ENCODE data around the gene C1GALT1. TPM values are rescaled to one million over a fixed set of nuclear protein-coding genes. Genes with fewer than 3 reads are reported as not detected.

The C1GALT1 gene
- polyA plus RNA-seq, 3 donors = 12.5 to 47.7 (median 45.1) TPM

- intact Hi-C loops (cut with micrococcal nuclease) = no loop called here
- H3K4me1 Mint-ChIP-seq = peaks cover 13% of the 10 kb centered on the region
- H3K36me3 Mint-ChIP-seq = peaks cover 25 to 44% of the 10 kb centered on the region in 2 donors
- no peak overlapping the region for H3K27ac ChIP-seq (ENCODE audit: low read depth in 1 of 2, low read length in 2 of 2)
- H3K36me3 ChIP-seq (replicated peaks in 1 of 2; ENCODE audit: control insufficient read depth in 1 of 2, insufficient read depth in 2 of 2, low read length in 2 of 2) = peaks cover 4 to 33% of the 10 kb centered on the region in 2 donors
- no peak overlapping the region for H3K4me3 ChIP-seq (replicated peaks in 1 of 3; ENCODE audit: low read depth in 2 of 3, low read length in 3 of 3)
- peaks cover 3 to 9% of the 10 kb centered on the region in 2 donors for H3K9me3 ChIP-seq (replicated peaks in 1 of 2; ENCODE audit: control insufficient read depth in 1 of 2, insufficient read depth in 1 of 2, low read length in 2 of 2)
- no peaks in the 10 kb centered on the region for H3K27me3 Mint-ChIP-seq (ENCODE audit: low read depth in 3 of 3)
- peaks cover 0 to 10% of the 10 kb centered on the region in 2 donors for H3K4me1 ChIP-seq (ENCODE audit: control insufficient read depth in 1 of 2, insufficient read depth in 2 of 2, low read length in 2 of 2)
- peaks cover 4% of the 10 kb centered on the region for H4K20me1 ChIP-seq (ENCODE audit: insufficient read depth, low read length)
- H2AFZ ChIP-seq (ENCODE audit: insufficient read depth, low read depth, low read length, poor library complexity, severe bottlenecking) = no peak overlapping the region
- peaks cover 3 to 16% (median 6%) of the 10 kb centered on the region in 7 donors for H3K9me3 Mint-ChIP-seq
- WGBS (ENCODE audit: insufficient coverage) = 100% methylated on average over 1 of the region's 2 CpGs
- peak overlapping the region in 1 of 7 donors; percentile 22 for H3K27ac Mint-ChIP-seq
- peaks cover 33% of the 10 kb centered on the region for H3K79me2 ChIP-seq (ENCODE audit: insufficient read depth, low read length)
- no peaks in the 10 kb centered on the region for H3K27me3 ChIP-seq (ENCODE audit: control insufficient read depth in 2 of 2, insufficient read depth in 2 of 2, low read length in 2 of 2)
- no peak for TF ChIP-seq CTCF (IDR thresholded peaks at IDR 0.05)
- H3K4me3 Mint-ChIP-seq = no peak overlapping the region
- H3K4me2 ChIP-seq (replicated peaks; ENCODE audit: extremely low read depth, low read length, poor library complexity, severe bottlenecking) = no peak overlapping the region
- no peak for DNase-seq
- H3K9ac ChIP-seq (ENCODE audit: insufficient read depth, low read length, poor library complexity, severe bottlenecking) = no peak overlapping the region
Measured at GRCh38 chr7:7223250-7223649, 40.9 kb downstream of the C1GALT1 start.

- Mint-ChIP-seq H3K36me3 (peaks cover 23 to 38% of the 10 kb centered on the region in 2 donors), H3K4me3 (no peak overlapping the region), H3K4me1 (no peaks in the 10 kb centered on the region), H3K27me3 (ENCODE audit: low read depth in 3 of 3) (no peaks in the 10 kb centered on the region), H3K27ac (no peak overlapping the region), H3K9me3 (peaks cover 10 to 22% (median 14%) of the 10 kb centered on the region in 7 donors)
- H3K36me3 ChIP-seq (replicated peaks in 1 of 2; ENCODE audit: control insufficient read depth in 1 of 2, insufficient read depth in 2 of 2, low read length in 2 of 2) = peaks cover 0 to 33% of the 10 kb centered on the region in 2 donors
- peaks cover 34% of the 10 kb centered on the region for H3K79me2 ChIP-seq (ENCODE audit: insufficient read depth, low read length)
- H3K9me3 ChIP-seq (replicated peaks in 1 of 2; ENCODE audit: control insufficient read depth in 1 of 2, insufficient read depth in 1 of 2, low read length in 2 of 2) = peaks cover 3 to 18% of the 10 kb centered on the region in 2 donors
- H3K27ac ChIP-seq (ENCODE audit: low read depth in 1 of 2, low read length in 2 of 2) = no peak overlapping the region
- H3K27me3 ChIP-seq (ENCODE audit: control insufficient read depth in 2 of 2, insufficient read depth in 2 of 2, low read length in 2 of 2) = no peaks in the 10 kb centered on the region
- no peak overlapping the region for H3K9ac ChIP-seq (ENCODE audit: insufficient read depth, low read length, poor library complexity, severe bottlenecking)
- H2AFZ ChIP-seq (ENCODE audit: insufficient read depth, low read depth, low read length, poor library complexity, severe bottlenecking) = no peak overlapping the region
- no peak for DNase-seq
- peaks cover 10% of the 10 kb centered on the region for H4K20me1 ChIP-seq (ENCODE audit: insufficient read depth, low read length)
- WGBS (ENCODE audit: insufficient coverage) = 97% methylated on average over 3 of the region's 5 CpGs
- intact Hi-C loops (cut with micrococcal nuclease) = no loop called here
- no peak overlapping the region for H3K4me3 ChIP-seq (replicated peaks in 1 of 3; ENCODE audit: low read depth in 2 of 3, low read length in 3 of 3)
- H3K4me1 ChIP-seq (ENCODE audit: control insufficient read depth in 1 of 2, insufficient read depth in 2 of 2, low read length in 2 of 2) = no peaks in the 10 kb centered on the region
- no peak overlapping the region for H3K4me2 ChIP-seq (replicated peaks; ENCODE audit: extremely low read depth, low read length, poor library complexity, severe bottlenecking)
- TF ChIP-seq CTCF (IDR thresholded peaks at IDR 0.05) = no peak
Measured at GRCh38 chr7:7226407-7226806, 44.1 kb downstream of the C1GALT1 start.
